ENCODE data around the gene GTPBP3. TPM values are rescaled to one million over a fixed set of nuclear protein-coding genes. Genes with fewer than 3 reads are reported as not detected.

Gene GTPBP3
- total and polyA plus RNA-seq, 2 of the 8 experiments (the other 6 are each of a cell fraction or from before 2014, with no cell fraction given), result 30.4 to 56.0 TPM

GRCh38 chr19:17347361-17347760 lies 10.0 kb downstream of the GTPBP3 start:
- Histone ChIP-seq H3K79me1 (ENCODE audit: low read depth, low read length) (no peaks in the 10 kb centered on the region), H3K4me1 (replicated peaks in 1 of 4; ENCODE audit: control insufficient read depth in 3 of 4, insufficient read depth in 4 of 4, low read length in 3 of 4) (peaks cover 0 to 4% (median 3%) of the 10 kb centered on the region in 4 experiments; a peak in 3 of 7 replicates), H3K14ac (ENCODE audit: insufficient read length) (no peak overlapping the region), H3K4me2 (ENCODE audit: insufficient read depth in 1 of 2, low read depth in 2 of 2, low read length in 2 of 2) (no peak overlapping the region), H4K8ac (ENCODE audit: extremely low read depth, insufficient read depth, low read length) (no peak overlapping the region), H2AFZ (ENCODE audit: low read length) (no peak overlapping the region), H3K9ac (replicated peaks in 1 of 4; ENCODE audit: extremely low read depth in 1 of 4, low read depth in 3 of 4, low read length in 3 of 4) (no peak overlapping the region), H4K91ac (replicated peaks; ENCODE audit: insufficient read length, low read length) (no peak overlapping the region), H2AK5ac (ENCODE audit: low read depth, low read length) (no peak overlapping the region), H3K27me3 (replicated peaks in 1 of 4; ENCODE audit: control insufficient read depth in 3 of 4, extremely low read depth in 1 of 4, insufficient read depth in 3 of 4, low read length in 3 of 4) (no peaks in the 10 kb centered on the region), H3K79me2 (ENCODE audit: control insufficient read depth in 1 of 2, insufficient read depth in 2 of 2, low read length in 2 of 2) (no peaks in the 10 kb centered on the region), H3K18ac (ENCODE audit: extremely low read depth, low read length) (no peak overlapping the region), H4K20me1 (replicated peaks in 1 of 2; ENCODE audit: control insufficient read depth in 1 of 2, insufficient read depth in 2 of 2, low read length in 2 of 2) (no peaks in the 10 kb centered on the region), H3K36me3 (ENCODE audit: control insufficient read depth in 2 of 4, insufficient read depth in 4 of 4, low read length in 3 of 4) (no peaks in the 10 kb centered on the region), H2BK12ac (ENCODE audit: low read depth, low read length) (no peak overlapping the region), H3K23me2 (ENCODE audit: low read depth, low read length) (no peaks in the 10 kb centered on the region), H2BK15ac (ENCODE audit: low read length) (peak overlapping the region; percentile 72; the same call in 1 of the 2 replicates), H3K27ac (ENCODE audit: low read depth, low read length) (no peak overlapping the region), H2BK120ac (replicated peaks; ENCODE audit: low read depth, low read length) (no peak overlapping the region), H3K23ac (ENCODE audit: insufficient read length) (no peak overlapping the region), H3K56ac (replicated peaks; ENCODE audit: insufficient read length, low read depth, low read length) (no peak overlapping the region), H4K5ac (ENCODE audit: insufficient read length, low read depth, low read length) (no peak overlapping the region), H2BK20ac (ENCODE audit: low read length) (no peak overlapping the region), H3K4me3 (ENCODE audit: extremely low read depth in 1 of 4, insufficient read depth in 2 of 4, low read depth in 3 of 4, low read length in 4 of 4) (no peak overlapping the region), H3K9me3 (ENCODE audit: insufficient read depth in 2 of 2, low read depth in 1 of 2, low read length in 1 of 2) (no peaks in the 10 kb centered on the region), H2BK5ac (ENCODE audit: low read depth, low read length) (no peak overlapping the region), H3K4ac (replicated peaks; ENCODE audit: insufficient read length, low read depth, low read length) (no peak overlapping the region)
- 74% methylated on average over 5 of the region's 6 CpGs; no CpG with 5 or more reads in 1 of the 2 experiments for WGBS, 2 experiments (ENCODE audit: extremely low coverage in 1 of 2, insufficient coverage in 1 of 2, insufficient read length in 1 of 2, insufficient replicate concordance in 2 of 2, low coverage in 1 of 2, low lambda C conversion rate in 2 of 2, missing lambda C conversion rate in 1 of 2)
- CTCF ChIA-PET (ENCODE audit: partially characterized antibody), result interaction anchor here (1.4 to 13.5 kb wide), 7 partner anchors 10 to 117 kb away, joined by 5 to 153 read pairs (median 6); partner anchors contain the start of gene CCDC194
- no peak for FAIRE-seq
- POLR2A ChIA-PET (ENCODE audit: partially characterized antibody), result interaction anchor here (0.9 to 2.1 kb wide), 4 partner anchors 9 to 56 kb away, joined by 3 to 6 read pairs (median 3); partner anchors contain the start of gene GTPBP3
- DNase-seq (ENCODE audit: low read depth in 1 of 2, low spot score in 2 of 2), result no peak
- TF ChIP-seq EP300 (IDR thresholded peaks at IDR 0.05; ENCODE audit: borderline replicate concordance in 1 of 2, low read depth in 2 of 2, low read length in 2 of 2) (no peak), KDM5A (IDR thresholded peaks at IDR 0.05; ENCODE audit: low read length) (no peak), RAD21 (IDR thresholded peaks at IDR 0.05 in 1 of 2, conservative IDR thresholded peaks at IDR 0.05 in 1 of 2; ENCODE audit: low read depth in 2 of 2, low read length in 2 of 2) (no peak), RNF2 (IDR thresholded peaks at IDR 0.05; ENCODE audit: borderline replicate concordance, low read depth, low read length, missing control alignments, poor library complexity, severe bottlenecking) (no peak), NANOG (IDR thresholded peaks at IDR 0.05; ENCODE audit: insufficient read depth, low read depth, low read length, poor library complexity, severe bottlenecking) (no peak), SAP30 (IDR thresholded peaks at IDR 0.05; ENCODE audit: insufficient read depth, insufficient replicate concordance, low read length) (no peak), HDAC6 (IDR thresholded peaks at IDR 0.05; ENCODE audit: low read depth, low read length) (no peak), KDM4A (IDR thresholded peaks at IDR 0.05; ENCODE audit: low read depth, low read length, severe bottlenecking) (no peak), PHF8 (conservative IDR thresholded peaks at IDR 0.05; ENCODE audit: low read depth, low read length) (no peak), CBX5 (IDR thresholded peaks at IDR 0.05; ENCODE audit: low read depth, low read length) (no peak), RFX5 (IDR thresholded peaks at IDR 0.05; ENCODE audit: borderline replicate concordance, low read depth, low read length) (no peak), SUZ12 (IDR thresholded peaks at IDR 0.05; ENCODE audit: low read length) (no peak)
